GM23248 (cell line): Measurements from ENCODE around the gene TULP4.

ENCODE experiments used
- EZH2 ChIP-seq: fragments of 200-600 bp; sonication (generic); IDR thresholded peaks from 2 replicates; pipeline ENCODE4 v1.6.1; 2018; ENCODE audit warnings: antibody characterized with exemption, mild to moderate bottlenecking; ENCODE audit not compliant: insufficient read depth, poor library complexity, severe bottlenecking
- EZH2phosphoT487 ChIP-seq: fragments of 200-600 bp; sonication (generic); IDR thresholded peaks from 2 replicates; pipeline ENCODE4 v1.6.1; 2018; ENCODE audit warnings: antibody characterized with exemption, moderate library complexity, mild to moderate bottlenecking, low read depth; ENCODE audit not compliant: insufficient read depth

DNA sequence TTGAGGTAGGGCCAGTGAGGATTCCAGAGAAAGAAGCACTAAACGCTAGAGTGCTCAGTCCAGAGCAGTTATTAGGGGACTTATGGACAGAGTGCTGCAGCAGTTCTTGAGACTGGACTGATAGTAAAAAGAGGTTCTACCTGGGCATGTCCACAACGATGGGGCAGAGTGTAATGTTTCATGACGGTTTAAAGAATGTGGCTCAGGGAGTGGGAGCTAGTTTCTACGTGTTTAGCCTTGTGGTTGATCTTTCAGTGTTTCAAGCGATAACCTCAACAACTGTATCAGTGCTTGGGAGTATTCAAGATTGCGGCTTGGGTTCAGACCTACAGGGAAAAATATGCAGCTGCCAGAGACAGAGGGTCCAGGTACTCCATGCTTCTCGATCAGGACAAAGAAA is 67.1 kb downstream of the TULP4 start:
- no peak for TF ChIP-seq EZH2phosphoT487
- no peak for TF ChIP-seq EZH2
